Liver (tissue), 3 donors: Measurements from ENCODE around the gene UMODL1.

ENCODE experiments used
- CTCF ChIP-seq: fragments of 150-350 bp; IDR thresholded peaks from 2 replicates; pipeline ENCODE4 v1.5.1; 2017; ENCODE audit warnings: improper control_type of control experiment, low read depth, low read length; ENCODE audit not compliant: missing input control
- HNF4A ChIP-seq, 2 donors: conservative IDR thresholded peaks; 2 replicates each; pipeline ENCODE4 v1.6.1; 2016; ENCODE audit warnings: antibody characterized with exemption in 2 of 2, mild to moderate bottlenecking in 2 of 2
- JUND ChIP-seq, 2 donors: IDR thresholded peaks; 2 replicates each; pipeline ENCODE4 v1.6.1; 2016; ENCODE audit warnings: antibody characterized with exemption in 2 of 2
- RAD21 ChIP-seq, 2 donors: IDR thresholded peaks; 2 replicates each; pipeline ENCODE4 v1.6.1; 2016; ENCODE audit warnings: antibody characterized with exemption in 2 of 2, mild to moderate bottlenecking in 2 of 2
- YY1 ChIP-seq: IDR thresholded peaks from 2 replicates; pipeline ENCODE4 v1.6.1; 2016; ENCODE audit warnings: antibody characterized with exemption, mild to moderate bottlenecking
- TF ChIP-seq, protein P1 (sequence below): IDR thresholded peaks from 2 replicates; pipeline ENCODE4 v1.6.1; 2016; ENCODE audit warnings: antibody characterized with exemption, mild to moderate bottlenecking
- TF ChIP-seq, protein P2 (sequence below): IDR thresholded peaks from 2 replicates; pipeline ENCODE4 v1.6.1; 2016; ENCODE audit warnings: antibody characterized with exemption
- TF ChIP-seq, protein P3 (sequence below): IDR thresholded peaks from 2 replicates; pipeline ENCODE4 v1.6.1; 2016; ENCODE audit warnings: antibody characterized with exemption
- donor health status: healthy.
- donor health status: healthy.

DNA sequence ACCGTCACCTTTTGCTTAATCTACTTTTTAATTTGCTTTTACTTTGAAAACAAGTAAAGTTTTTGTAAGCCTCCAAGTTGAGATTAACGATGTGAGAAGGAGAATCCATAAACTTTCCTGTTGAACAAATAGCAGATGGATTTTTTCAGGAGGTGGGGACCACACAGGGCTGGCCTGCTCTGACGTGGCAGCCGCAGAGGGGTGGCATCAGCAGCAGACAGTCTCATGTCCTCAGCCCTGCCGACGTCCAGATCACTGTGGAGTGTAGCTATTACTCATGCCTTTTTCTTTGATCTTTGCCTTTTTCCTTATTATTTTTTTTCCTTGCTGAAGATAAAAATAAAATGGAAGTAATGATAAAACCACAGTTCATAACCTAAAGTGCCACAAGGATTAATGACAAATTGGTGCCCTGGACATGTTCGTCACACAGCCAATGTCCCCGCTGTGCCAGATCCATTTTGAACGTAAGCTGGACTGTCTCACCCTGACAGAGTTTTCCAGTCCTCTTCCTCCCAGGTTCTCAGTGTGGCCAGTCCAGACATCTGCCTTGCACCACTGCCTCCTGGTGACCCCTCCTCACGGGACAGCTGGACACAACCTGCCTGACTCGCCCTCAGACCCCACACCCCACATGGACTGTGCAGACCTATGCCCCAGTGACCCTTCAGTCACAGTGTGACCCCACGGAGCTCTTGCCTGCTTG, 45.6 kb upstream of the UMODL1 start:
- TF ChIP-seq, protein P1, sequence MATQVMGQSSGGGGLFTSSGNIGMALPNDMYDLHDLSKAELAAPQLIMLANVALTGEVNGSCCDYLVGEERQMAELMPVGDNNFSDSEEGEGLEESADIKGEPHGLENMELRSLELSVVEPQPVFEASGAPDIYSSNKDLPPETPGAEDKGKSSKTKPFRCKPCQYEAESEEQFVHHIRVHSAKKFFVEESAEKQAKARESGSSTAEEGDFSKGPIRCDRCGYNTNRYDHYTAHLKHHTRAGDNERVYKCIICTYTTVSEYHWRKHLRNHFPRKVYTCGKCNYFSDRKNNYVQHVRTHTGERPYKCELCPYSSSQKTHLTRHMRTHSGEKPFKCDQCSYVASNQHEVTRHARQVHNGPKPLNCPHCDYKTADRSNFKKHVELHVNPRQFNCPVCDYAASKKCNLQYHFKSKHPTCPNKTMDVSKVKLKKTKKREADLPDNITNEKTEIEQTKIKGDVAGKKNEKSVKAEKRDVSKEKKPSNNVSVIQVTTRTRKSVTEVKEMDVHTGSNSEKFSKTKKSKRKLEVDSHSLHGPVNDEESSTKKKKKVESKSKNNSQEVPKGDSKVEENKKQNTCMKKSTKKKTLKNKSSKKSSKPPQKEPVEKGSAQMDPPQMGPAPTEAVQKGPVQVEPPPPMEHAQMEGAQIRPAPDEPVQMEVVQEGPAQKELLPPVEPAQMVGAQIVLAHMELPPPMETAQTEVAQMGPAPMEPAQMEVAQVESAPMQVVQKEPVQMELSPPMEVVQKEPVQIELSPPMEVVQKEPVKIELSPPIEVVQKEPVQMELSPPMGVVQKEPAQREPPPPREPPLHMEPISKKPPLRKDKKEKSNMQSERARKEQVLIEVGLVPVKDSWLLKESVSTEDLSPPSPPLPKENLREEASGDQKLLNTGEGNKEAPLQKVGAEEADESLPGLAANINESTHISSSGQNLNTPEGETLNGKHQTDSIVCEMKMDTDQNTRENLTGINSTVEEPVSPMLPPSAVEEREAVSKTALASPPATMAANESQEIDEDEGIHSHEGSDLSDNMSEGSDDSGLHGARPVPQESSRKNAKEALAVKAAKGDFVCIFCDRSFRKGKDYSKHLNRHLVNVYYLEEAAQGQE = no peak
- TF ChIP-seq JUND (IDR thresholded peaks at IDR 0.05) = no peak
- TF ChIP-seq, protein P2, sequence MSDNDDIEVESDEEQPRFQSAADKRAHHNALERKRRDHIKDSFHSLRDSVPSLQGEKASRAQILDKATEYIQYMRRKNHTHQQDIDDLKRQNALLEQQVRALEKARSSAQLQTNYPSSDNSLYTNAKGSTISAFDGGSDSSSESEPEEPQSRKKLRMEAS = no peak
- TF ChIP-seq YY1 = no peak
- no peak for TF ChIP-seq CTCF
- no peak for TF ChIP-seq RAD21 (IDR thresholded peaks at IDR 0.05)
- no peak for TF ChIP-seq HNF4A (conservative IDR thresholded peaks at IDR 0.05)
- TF ChIP-seq, protein P3, sequence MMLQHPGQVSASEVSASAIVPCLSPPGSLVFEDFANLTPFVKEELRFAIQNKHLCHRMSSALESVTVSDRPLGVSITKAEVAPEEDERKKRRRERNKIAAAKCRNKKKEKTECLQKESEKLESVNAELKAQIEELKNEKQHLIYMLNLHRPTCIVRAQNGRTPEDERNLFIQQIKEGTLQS = no peak
